Dendritic cell treated with granulocyte-macrophage colony-stimulating factor and Interleukin-4, amounts not matched to agents 40 ng/mL and 50 ng/mL, for 4 days (primary cell): ENCODE data around the gene PLCXD3.

Experiments used
- H3K27ac Mint-ChIP-seq: one replicate; pipeline ENCODE4 v1.8.0; 2022; ENCODE audit warnings: mild to moderate bottlenecking, mixed read lengths
- H3K27me3 Mint-ChIP-seq: one replicate; pipeline ENCODE4 v1.8.0; 2022; ENCODE audit warnings: mild to moderate bottlenecking, mixed read lengths
- H3K36me3 Mint-ChIP-seq: one replicate; pipeline ENCODE4 v1.8.0; 2022; ENCODE audit warnings: low read depth, mixed read lengths
- H3K4me1 Mint-ChIP-seq: one replicate; pipeline ENCODE4 v1.8.0; 2022; ENCODE audit warnings: low read depth, mixed read lengths
- H3K4me3 Mint-ChIP-seq: one replicate; pipeline ENCODE4 v1.8.0; 2022; ENCODE audit warnings: mild to moderate bottlenecking, moderate library complexity, mixed read lengths
- H3K9me3 Mint-ChIP-seq: one replicate; pipeline ENCODE4 v1.8.0; 2022; ENCODE audit warnings: mixed read lengths
- intact Hi-C: fragments of 100-400 bp; cut with micrococcal nuclease; formaldehyde crosslinking; loops from one replicate; pipeline ENCODE4 v1.15.0; 2022

PLCXD3 gene

GRCh38 chr5:41371738-41372137 is 138.7 kb downstream of the PLCXD3 start:
- intact Hi-C loops = no loop called here
- H3K4me1 Mint-ChIP-seq = no peaks in the 10 kb centered on the region
- peaks cover 10% of the 10 kb centered on the region for H3K9me3 Mint-ChIP-seq
- no peaks in the 10 kb centered on the region for H3K27me3 Mint-ChIP-seq
- H3K27ac Mint-ChIP-seq = no peak overlapping the region
- H3K36me3 Mint-ChIP-seq = no peaks in the 10 kb centered on the region
- no peak overlapping the region for H3K4me3 Mint-ChIP-seq

GRCh38 chr5:41370482-41370881 is 139.9 kb downstream of the PLCXD3 start:
- Mint-ChIP-seq H3K27ac (no peak overlapping the region), H3K4me1 (no peaks in the 10 kb centered on the region), H3K4me3 (no peak overlapping the region), H3K27me3 (no peaks in the 10 kb centered on the region), H3K36me3 (no peaks in the 10 kb centered on the region), H3K9me3 (peaks cover 10% of the 10 kb centered on the region)
- intact Hi-C loops = no loop called here

- H3K27ac Mint-ChIP-seq = no peak overlapping the region
Observed at GRCh38 chr5:41369799-41370198, 140.6 kb downstream of the PLCXD3 start.

GRCh38 chr5:41368158-41368557 is 142.2 kb downstream of the PLCXD3 start:
- Mint-ChIP-seq H3K27ac (no peak overlapping the region), H3K36me3 (no peaks in the 10 kb centered on the region), H3K4me1 (no peaks in the 10 kb centered on the region), H3K4me3 (no peak overlapping the region), H3K9me3 (peaks cover 10% of the 10 kb centered on the region), H3K27me3 (no peaks in the 10 kb centered on the region)
- intact Hi-C loops = no loop called here

More at GRCh38 chr5:41369799-41370198, 140.6 kb downstream of the PLCXD3 start:
- Mint-ChIP-seq H3K9me3 (peaks cover 10% of the 10 kb centered on the region), H3K36me3 (no peaks in the 10 kb centered on the region), H3K27me3 (no peaks in the 10 kb centered on the region), H3K4me1 (no peaks in the 10 kb centered on the region), H3K4me3 (no peak overlapping the region)
- intact Hi-C loops = no loop called here

- Mint-ChIP-seq H3K4me1 (no peaks in the 10 kb centered on the region), H3K9me3 (no peaks in the 10 kb centered on the region), H3K27ac (no peak overlapping the region), H3K27me3 (no peaks in the 10 kb centered on the region), H3K36me3 (no peaks in the 10 kb centered on the region), H3K4me3 (no peak overlapping the region)
- intact Hi-C loops = no loop called here
Observed at GRCh38 chr5:41365369-41365768, 145.0 kb downstream of the PLCXD3 start.

- intact Hi-C loops = no loop called here
- no peaks in the 10 kb centered on the region for H3K36me3 Mint-ChIP-seq
- H3K9me3 Mint-ChIP-seq = no peaks in the 10 kb centered on the region
- H3K4me1 Mint-ChIP-seq = no peaks in the 10 kb centered on the region
- H3K4me3 Mint-ChIP-seq = no peak overlapping the region
- no peaks in the 10 kb centered on the region for H3K27me3 Mint-ChIP-seq
- H3K27ac Mint-ChIP-seq = no peak overlapping the region
Observed at GRCh38 chr5:41364346-41364745, 146.1 kb downstream of the PLCXD3 start.

GRCh38 chr5:41363343-41363986 is 146.9 kb downstream of the PLCXD3 start:
- Mint-ChIP-seq H3K4me1 (no peaks in the 10 kb centered on the region), H3K9me3 (no peaks in the 10 kb centered on the region), H3K27me3 (no peaks in the 10 kb centered on the region), H3K27ac (no peak overlapping the region), H3K4me3 (no peak overlapping the region), H3K36me3 (no peaks in the 10 kb centered on the region)
- intact Hi-C loops = no loop called here

GRCh38 chr5:41356786-41357185 is 153.6 kb downstream of the PLCXD3 start:
- Mint-ChIP-seq H3K9me3 (peaks cover 12% of the 10 kb centered on the region), H3K27ac (no peak overlapping the region), H3K4me3 (no peak overlapping the region), H3K36me3 (no peaks in the 10 kb centered on the region), H3K4me1 (no peaks in the 10 kb centered on the region), H3K27me3 (no peaks in the 10 kb centered on the region)
- intact Hi-C loops = no loop called here

- Mint-ChIP-seq H3K4me1 (no peaks in the 10 kb centered on the region), H3K9me3 (peaks cover 12% of the 10 kb centered on the region), H3K27me3 (no peaks in the 10 kb centered on the region), H3K36me3 (no peaks in the 10 kb centered on the region), H3K4me3 (no peak overlapping the region), H3K27ac (no peak overlapping the region)
- intact Hi-C loops = no loop called here
Observed at GRCh38 chr5:41349846-41350245, 160.6 kb downstream of the PLCXD3 start.

- Mint-ChIP-seq H3K4me1 (no peaks in the 10 kb centered on the region), H3K9me3 (no peaks in the 10 kb centered on the region), H3K4me3 (no peak overlapping the region), H3K36me3 (no peaks in the 10 kb centered on the region), H3K27me3 (no peaks in the 10 kb centered on the region), H3K27ac (no peak overlapping the region)
- intact Hi-C loops = no loop called here
Observed at GRCh38 chr5:41347569-41347968, 162.8 kb downstream of the PLCXD3 start.

GRCh38 chr5:41346609-41347008 is 163.8 kb downstream of the PLCXD3 start:
- no peak overlapping the region for H3K27ac Mint-ChIP-seq
- H3K4me1 Mint-ChIP-seq = no peaks in the 10 kb centered on the region
- intact Hi-C loops = no loop called here
- H3K9me3 Mint-ChIP-seq = no peaks in the 10 kb centered on the region
- no peaks in the 10 kb centered on the region for H3K36me3 Mint-ChIP-seq
- no peaks in the 10 kb centered on the region for H3K27me3 Mint-ChIP-seq
- no peak overlapping the region for H3K4me3 Mint-ChIP-seq

- Mint-ChIP-seq H3K36me3 (no peaks in the 10 kb centered on the region), H3K4me1 (no peaks in the 10 kb centered on the region), H3K27ac (no peak overlapping the region), H3K27me3 (no peaks in the 10 kb centered on the region), H3K9me3 (no peaks in the 10 kb centered on the region), H3K4me3 (no peak overlapping the region)
- intact Hi-C loops = no loop called here
Observed at GRCh38 chr5:41345295-41345694, 165.1 kb downstream of the PLCXD3 start.

- no peaks in the 10 kb centered on the region for H3K9me3 Mint-ChIP-seq
- H3K4me3 Mint-ChIP-seq = no peak overlapping the region
- H3K27ac Mint-ChIP-seq = no peak overlapping the region
- H3K27me3 Mint-ChIP-seq = no peaks in the 10 kb centered on the region
- H3K36me3 Mint-ChIP-seq = no peaks in the 10 kb centered on the region
- H3K4me1 Mint-ChIP-seq = no peaks in the 10 kb centered on the region
- intact Hi-C loops = no loop called here
Observed at GRCh38 chr5:41339339-41339738, 171.1 kb downstream of the PLCXD3 start.

- intact Hi-C loops = no loop called here
- H3K27ac Mint-ChIP-seq = no peak overlapping the region
- no peaks in the 10 kb centered on the region for H3K27me3 Mint-ChIP-seq
- no peak overlapping the region for H3K4me3 Mint-ChIP-seq
- no peaks in the 10 kb centered on the region for H3K36me3 Mint-ChIP-seq
- no peaks in the 10 kb centered on the region for H3K9me3 Mint-ChIP-seq
- no peaks in the 10 kb centered on the region for H3K4me1 Mint-ChIP-seq
Observed at GRCh38 chr5:41338136-41338675, 172.2 kb downstream of the PLCXD3 start.

- H3K27me3 Mint-ChIP-seq = no peaks in the 10 kb centered on the region
- H3K27ac Mint-ChIP-seq = no peak overlapping the region
- no peak overlapping the region for H3K4me3 Mint-ChIP-seq
- no peaks in the 10 kb centered on the region for H3K36me3 Mint-ChIP-seq
- no peaks in the 10 kb centered on the region for H3K9me3 Mint-ChIP-seq
- intact Hi-C loops = no loop called here
- no peaks in the 10 kb centered on the region for H3K4me1 Mint-ChIP-seq
Observed at GRCh38 chr5:41337724-41338123, 172.7 kb downstream of the PLCXD3 start.
